Brain pericyte (primary cell): ENCODE results near the gene SEPTIN5.
"Not testable (repeated sequence)": the region's sequence is repeated elsewhere in the genome, so short reads cannot be mapped to it uniquely, and the experiment has no call there.

Experiments used
- DNase-seq: peaks from one replicate; pipeline ENCODE4 v3.0.0-alpha.2; 2012; ENCODE audit warnings: low read depth, low spot score

SEPTIN5 gene

DNA sequence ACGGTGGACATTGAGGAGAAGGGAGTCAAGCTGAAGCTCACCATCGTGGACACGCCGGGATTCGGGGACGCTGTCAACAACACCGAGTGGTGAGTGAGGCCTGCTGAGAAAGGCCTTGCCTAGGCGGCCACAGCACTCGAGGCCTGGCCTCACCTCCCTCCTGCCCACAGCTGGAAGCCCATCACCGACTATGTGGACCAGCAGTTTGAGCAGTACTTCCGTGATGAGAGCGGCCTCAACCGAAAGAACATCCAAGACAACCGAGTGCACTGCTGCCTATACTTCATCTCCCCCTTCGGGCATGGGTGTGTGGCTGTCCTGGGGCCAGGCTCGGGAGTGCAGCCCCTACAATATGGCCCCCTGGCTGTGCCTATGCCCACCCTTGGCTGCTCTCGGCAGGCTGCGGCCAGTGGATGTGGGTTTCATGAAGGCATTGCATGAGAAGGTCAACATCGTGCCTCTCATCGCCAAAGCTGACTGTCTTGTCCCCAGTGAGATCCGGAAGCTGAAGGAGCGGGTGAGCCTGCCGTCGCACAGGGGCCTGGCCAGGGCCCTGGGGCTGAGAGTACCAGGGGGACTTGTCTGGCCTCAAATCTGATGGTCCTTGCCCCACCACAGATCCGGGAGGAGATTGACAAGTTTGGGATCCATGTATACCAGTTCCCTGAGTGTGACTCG is 6.0 kb downstream of the SEPTIN5 start:
- no peak for DNase-seq

GRCh38 chr22:19720999-19721329 is 6.7 kb downstream of the SEPTIN5 start:
- no peak for DNase-seq

DNA sequence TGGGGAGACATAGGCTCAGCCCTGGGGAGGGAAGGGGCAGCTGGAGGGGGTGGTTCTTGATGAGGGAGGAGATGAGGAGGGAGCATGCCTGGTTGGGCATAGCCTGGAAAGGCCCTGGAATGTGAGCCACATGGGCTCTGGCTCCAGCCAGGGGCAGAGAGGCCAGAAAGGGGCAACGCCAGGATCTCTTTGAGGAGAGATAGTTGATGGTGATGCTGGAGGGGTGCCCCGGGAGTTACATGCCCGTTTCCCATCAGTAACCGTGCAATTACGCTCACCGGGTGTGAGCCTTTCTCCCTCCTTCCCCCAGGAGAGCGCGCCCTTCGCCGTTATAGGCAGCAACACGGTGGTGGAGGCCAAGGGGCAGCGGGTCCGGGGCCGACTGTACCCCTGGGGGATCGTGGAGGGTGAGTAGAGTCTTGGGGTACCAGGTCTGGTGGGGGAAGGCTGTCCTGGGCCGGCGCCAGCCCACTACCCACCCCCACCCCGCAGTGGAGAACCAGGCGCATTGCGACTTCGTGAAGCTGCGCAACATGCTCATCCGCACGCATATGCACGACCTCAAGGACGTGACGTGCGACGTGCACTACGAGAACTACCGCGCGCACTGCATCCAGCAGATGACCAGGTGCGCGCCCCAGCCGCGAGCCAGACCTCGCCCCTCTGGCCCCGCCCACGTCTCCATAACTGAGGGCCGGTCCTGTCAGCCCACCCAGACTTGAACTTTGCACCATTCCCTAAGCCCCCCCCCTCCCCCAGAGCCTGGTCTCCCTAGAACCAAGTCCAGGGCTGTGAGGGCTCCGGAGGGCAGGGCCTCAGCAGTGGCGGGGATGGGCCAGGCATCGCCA is 7.3 kb downstream of the SEPTIN5 start:
- no peak for DNase-seq

GRCh38 chr22:19722178-19722981 is 8.1 kb downstream of the SEPTIN5 start:
- DNase-seq, result no peak

GRCh38 chr22:19722982-19723231 is 8.6 kb downstream of the SEPTIN5 start:
- no peak for DNase-seq

- DNase-seq, result no peak
Measured at GRCh38 chr22:19723232-19723982, 9.1 kb downstream of the SEPTIN5 start, which contains the start of gene GP1BB. Gene GP1BB, plus strand, starts transcription at chr22:19723539. Its CDS starts 31 bp downstream, at chr22:19723570.

DNA sequence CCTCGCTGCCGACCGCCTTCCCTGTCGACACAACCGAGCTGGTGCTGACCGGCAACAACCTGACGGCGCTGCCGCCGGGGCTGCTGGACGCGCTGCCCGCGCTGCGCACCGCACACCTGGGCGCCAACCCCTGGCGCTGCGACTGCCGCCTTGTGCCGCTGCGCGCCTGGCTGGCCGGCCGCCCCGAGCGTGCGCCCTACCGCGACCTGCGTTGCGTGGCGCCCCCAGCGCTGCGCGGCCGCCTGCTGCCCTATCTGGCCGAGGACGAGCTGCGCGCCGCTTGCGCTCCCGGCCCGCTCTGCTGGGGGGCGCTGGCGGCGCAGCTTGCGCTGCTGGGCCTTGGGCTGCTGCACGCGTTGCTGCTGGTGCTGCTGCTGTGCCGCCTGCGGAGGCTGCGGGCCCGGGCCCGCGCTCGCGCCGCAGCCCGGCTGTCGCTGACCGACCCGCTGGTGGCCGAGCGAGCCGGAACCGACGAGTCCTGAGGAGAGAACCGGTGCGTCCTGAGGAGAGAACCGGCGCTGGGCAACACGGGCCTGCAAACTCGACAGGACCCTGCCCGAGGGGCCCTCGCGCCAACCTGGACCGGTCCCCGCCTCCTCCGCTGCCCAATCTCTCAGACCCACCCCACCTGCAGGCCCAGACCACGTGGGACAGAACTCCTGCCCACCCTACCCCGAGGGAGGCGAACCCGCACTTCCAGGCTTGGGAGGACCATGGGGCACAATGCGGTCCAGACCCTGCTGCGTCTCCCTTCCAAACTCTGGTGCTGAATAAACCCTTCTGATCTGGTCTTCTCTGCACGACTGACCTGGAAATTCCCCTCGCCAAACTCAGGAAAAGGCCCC is 9.9 kb downstream of the SEPTIN5 start:
- no peak for DNase-seq

DNA sequence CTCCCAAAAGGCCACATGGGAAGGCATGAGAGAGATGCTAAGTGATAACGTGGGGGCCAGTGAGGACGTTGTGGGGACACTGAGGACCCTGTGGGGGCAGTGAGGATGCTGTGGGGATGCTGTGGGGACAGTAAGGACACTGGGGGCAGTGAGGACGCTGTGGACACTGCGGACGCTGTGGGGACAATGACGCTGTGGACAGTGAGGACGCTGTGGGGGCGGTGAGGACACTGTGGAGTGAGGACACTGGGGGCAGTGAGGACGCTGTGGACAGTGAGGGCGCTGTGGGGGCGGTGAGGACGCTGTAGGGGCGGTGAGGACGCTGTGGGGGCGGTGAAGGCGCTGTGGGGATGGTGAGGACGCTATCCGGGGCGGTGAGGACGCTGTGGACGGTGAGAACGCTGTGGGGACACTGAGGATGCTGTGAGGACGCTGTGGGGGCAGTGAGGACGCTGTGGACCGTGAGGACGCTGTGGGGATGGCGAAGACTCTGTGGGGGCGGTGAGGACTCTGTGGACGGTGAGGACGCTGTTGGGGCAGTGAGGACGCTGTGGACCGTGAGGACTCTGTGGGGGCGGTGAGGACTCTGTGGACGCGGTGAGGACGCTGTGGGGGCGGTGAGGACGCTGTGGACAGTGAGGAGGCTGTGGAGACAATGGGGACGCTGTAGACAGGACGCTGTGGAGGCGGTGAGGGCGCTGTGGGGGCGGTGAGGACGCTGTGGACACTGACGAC is 10.8 kb downstream of the SEPTIN5 start:
- no peak for DNase-seq

DNA sequence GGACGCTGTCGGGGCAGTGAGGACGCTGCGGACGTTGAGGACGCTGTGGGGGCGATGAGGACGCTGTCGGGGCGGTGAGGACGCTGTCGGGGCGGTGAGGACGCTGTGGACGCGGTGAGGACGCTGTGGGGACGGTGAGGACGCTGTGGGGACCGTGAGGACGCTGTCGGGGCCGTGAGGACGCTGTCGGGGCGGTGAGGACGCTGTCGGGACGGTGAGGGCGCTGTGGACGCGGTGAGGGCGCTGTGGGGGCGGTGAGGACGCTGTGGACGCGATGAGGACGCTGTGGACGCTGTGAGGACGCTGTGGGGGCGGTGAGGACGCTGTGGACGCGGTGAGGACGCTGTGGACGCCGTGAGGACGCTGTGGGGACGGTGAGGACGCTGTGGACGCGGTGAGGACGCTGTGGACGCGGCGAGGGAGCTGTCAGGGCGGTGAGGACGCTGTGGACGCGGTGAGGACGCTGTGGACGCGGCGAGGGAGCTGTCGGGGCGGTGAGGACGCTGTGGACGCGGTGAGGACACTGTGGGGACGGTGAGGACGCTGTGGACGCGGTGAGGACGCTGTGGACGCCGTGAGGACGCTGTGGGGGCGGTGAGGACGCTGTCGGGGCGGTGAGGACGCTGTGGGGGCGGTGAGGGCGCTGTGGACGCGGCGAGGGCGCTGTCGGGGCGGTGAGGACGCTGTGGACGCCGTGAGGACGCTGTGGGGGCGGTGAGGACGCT is 11.9 kb downstream of the SEPTIN5 start:
- not testable (repeated sequence) for DNase-seq

DNA sequence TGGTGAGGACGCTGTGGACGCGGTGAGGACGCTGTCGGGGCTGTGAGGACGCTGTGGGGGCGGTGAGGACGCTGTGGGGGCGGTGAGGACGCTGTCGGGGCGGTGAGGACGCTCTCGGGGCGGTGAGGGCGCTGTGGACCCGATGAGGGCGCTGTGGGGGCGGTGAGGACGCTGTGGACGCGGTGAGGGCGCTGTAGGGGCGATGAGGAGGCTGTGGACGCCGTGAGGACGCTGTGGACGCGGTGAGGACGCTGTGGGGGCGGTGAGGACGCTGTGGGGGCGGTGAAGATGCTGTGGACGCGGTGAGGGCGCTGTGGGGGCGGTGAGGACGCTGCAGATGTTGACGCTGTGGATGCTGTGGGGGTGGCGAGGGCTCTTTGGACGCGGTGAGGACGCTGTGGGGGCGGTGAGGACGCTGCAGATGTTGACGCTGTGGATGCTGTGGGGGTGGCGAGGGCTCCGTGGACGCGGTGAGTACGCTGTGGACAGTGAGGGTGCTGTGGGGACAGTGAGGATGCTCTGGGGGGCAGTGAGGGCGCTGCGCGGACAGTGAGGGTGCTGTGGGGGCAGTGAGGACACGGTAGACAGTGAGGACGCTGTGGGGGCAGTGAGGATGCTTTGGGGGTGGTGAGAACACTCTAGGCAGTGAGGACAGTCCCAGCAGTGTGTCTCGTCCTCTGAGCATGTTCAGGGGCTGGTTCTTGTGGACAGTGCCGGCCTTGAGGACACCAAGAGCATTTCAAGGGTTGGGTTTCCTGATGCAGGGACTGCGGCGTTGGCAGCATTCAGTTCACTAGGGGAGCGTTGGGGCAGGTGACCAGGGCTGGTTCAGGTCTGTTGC is 13.2 kb downstream of the SEPTIN5 start:
- no peak for DNase-seq

- no peak for DNase-seq
Measured at GRCh38 chr22:19728271-19728670, 14.0 kb downstream of the SEPTIN5 start.

DNA sequence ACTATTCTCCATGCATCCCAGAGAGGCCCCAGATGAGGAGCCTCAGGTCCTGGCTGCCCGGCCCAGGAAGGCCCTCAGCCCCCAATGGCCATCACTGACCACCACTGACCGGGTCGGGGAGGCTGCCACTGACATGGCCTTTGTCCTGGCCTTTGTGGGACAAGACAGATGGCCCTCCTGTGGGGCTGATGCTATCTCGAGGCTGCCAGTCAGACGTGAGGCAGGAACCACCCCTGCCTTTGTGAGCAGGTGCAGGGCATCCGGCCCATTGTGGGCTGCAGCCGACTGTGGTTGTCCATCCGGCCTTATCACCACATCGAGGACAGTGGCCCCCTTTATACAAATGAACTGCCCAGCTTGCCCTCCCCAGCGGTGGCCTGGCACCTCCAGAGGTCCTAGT is 14.5 kb downstream of the SEPTIN5 start:
- no peak for DNase-seq

DNA sequence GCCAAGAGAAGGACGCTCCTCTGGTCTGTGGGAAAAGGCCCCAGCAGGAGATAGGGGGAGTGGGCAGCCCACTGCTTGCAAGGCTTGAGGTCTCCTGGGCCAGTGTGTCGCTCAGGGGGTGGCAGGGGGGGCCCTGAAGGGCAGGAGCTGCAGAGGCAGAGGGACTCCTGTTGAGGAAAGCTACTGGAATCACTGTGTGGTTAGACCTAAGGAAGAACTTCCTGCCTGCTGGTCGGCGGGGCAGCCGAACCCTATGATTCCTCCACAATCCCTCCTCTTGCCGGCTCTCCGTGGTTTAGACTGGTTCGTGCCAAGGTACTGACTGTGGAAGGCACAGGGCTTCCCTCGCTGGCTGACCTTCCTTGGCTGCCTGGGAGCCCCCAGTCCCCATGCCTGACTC is 15.2 kb downstream of the SEPTIN5 start:
- no peak for DNase-seq

GRCh38 chr22:19730198-19730597 is 15.9 kb downstream of the SEPTIN5 start:
- DNase-seq, result no peak

GRCh38 chr22:19730655-19731360 is 16.5 kb downstream of the SEPTIN5 start:
- DNase-seq, result peak; percentile 37

- no peak for DNase-seq
Measured at GRCh38 chr22:19731361-19732135, 17.2 kb downstream of the SEPTIN5 start.

GRCh38 chr22:19732403-19733113 is 18.3 kb downstream of the SEPTIN5 start:
- no peak for DNase-seq
